OCI-LY1 (cell line): ENCODE measurements around the gene USO1.
"Not testable (repeated sequence)": the region's sequence is repeated elsewhere in the genome, so short reads cannot be mapped to it uniquely, and the experiment has no call there.

Experiments used
- H2AFZ ChIP-seq: fragments of 200-600 bp; sonication (generic), shearing (Covaris generic); 2 replicates; pipeline ENCODE4 v1.6.0; 2014; ENCODE audit warnings: antibody characterized with exemption, mild to moderate bottlenecking, low read length
- H3F3A ChIP-seq: fragments of 200-600 bp; sonication (generic), shearing (Covaris generic); 2 replicates; pipeline ENCODE4 v1.6.0; 2014; ENCODE audit warnings: mild to moderate bottlenecking, antibody characterized with exemption, low read length, moderate library complexity; ENCODE audit not compliant: insufficient read depth
- H3K27ac ChIP-seq: fragments of 200-600 bp; sonication (generic); 2 replicates; pipeline ENCODE4 v1.5.1; 2014; ENCODE audit warnings: low read length, mixed run types, mild to moderate bottlenecking, low read depth; ENCODE audit not compliant: poor library complexity, severe bottlenecking
- H3K27me3 ChIP-seq: fragments of 200-600 bp; sonication (generic); 2 replicates; pipeline ENCODE4 v1.6.0; 2014; ENCODE audit warnings: antibody characterized with exemption, mild to moderate bottlenecking, low read length, moderate library complexity; ENCODE audit not compliant: insufficient read depth
- H3K36me3 ChIP-seq: fragments of 200-600 bp; sonication (generic); 2 replicates; pipeline ENCODE4 v1.6.1; 2014; ENCODE audit warnings: mild to moderate bottlenecking, antibody characterized with exemption, low read length, moderate library complexity, mixed read lengths; ENCODE audit not compliant: insufficient read depth
- H3K4me1 ChIP-seq: fragments of 200-600 bp; sonication (generic); 2 replicates; pipeline ENCODE4 v1.5.1; 2014; ENCODE audit warnings: mild to moderate bottlenecking, low read length, moderate library complexity; ENCODE audit not compliant: insufficient read depth, severe bottlenecking
- H3K4me2 ChIP-seq: fragments of 200-600 bp; sonication (generic), shearing (Covaris generic); 2 replicates; pipeline ENCODE4 v1.6.1; 2014; ENCODE audit warnings: low read length
- H3K4me3 ChIP-seq: fragments of 200-600 bp; sonication (generic); 2 replicates; pipeline ENCODE4 v1.5.1; 2014; ENCODE audit warnings: low read length, low read depth, mild to moderate bottlenecking, mixed read lengths; ENCODE audit not compliant: poor library complexity, severe bottlenecking
- H3K79me2 ChIP-seq: fragments of 200-600 bp; shearing (Covaris generic); 2 replicates; pipeline ENCODE4 v1.6.1; 2016; ENCODE audit warnings: mixed run types, low read length, mixed read lengths; ENCODE audit not compliant: insufficient read depth
- H3K9ac ChIP-seq: fragments of 200-600 bp; sonication (generic), shearing (Covaris generic); 2 replicates; pipeline ENCODE4 v1.6.1; 2014; ENCODE audit warnings: mild to moderate bottlenecking, low read length, mixed read lengths
- H3K9me2 ChIP-seq: fragments of 200-600 bp; sonication (generic), shearing (Covaris generic); 2 replicates; pipeline ENCODE4 v1.6.1; 2014; ENCODE audit warnings: low read depth, mild to moderate bottlenecking, low read length, mixed read lengths
- H3K9me3 ChIP-seq: fragments of 200-600 bp; shearing (Covaris generic); 2 replicates; pipeline ENCODE4 v1.6.1; 2014; ENCODE audit warnings: low read length, mixed read lengths
- H4K20me1 ChIP-seq: fragments of 200-600 bp; sonication (generic), shearing (Covaris generic); 2 replicates; pipeline ENCODE4 v1.6.0; 2016; ENCODE audit warnings: mild to moderate bottlenecking, low read length; ENCODE audit not compliant: insufficient read depth
- CTCF ChIP-seq: fragments of 200-600 bp; sonication (generic), shearing (Covaris generic); IDR thresholded peaks from 2 replicates; pipeline ENCODE4 v1.5.1; 2017; ENCODE audit warnings: mild to moderate bottlenecking, antibody characterized with exemption, low read length, moderate library complexity, mixed read lengths
- EZH2 ChIP-seq: fragments of 200-600 bp; sonication (generic), shearing (Covaris generic); IDR thresholded peaks from 2 replicates; pipeline ENCODE4 v1.8.0; 2017; ENCODE audit warnings: borderline replicate concordance, mixed run types, mild to moderate bottlenecking, antibody characterized with exemption, low read length, moderate library complexity, mixed read lengths

The USO1 gene

GRCh38 chr4:75844151-75844662, 119.8 kb downstream of the USO1 start:
- Histone ChIP-seq H3F3A (no peaks in the 10 kb centered on the region), H2AFZ (no peak overlapping the region), H3K9me2 (no peaks in the 10 kb centered on the region), H4K20me1 (no peaks in the 10 kb centered on the region), H3K27me3 (no peaks in the 10 kb centered on the region), H3K9me3 (no peaks in the 10 kb centered on the region), H3K9ac (no peak overlapping the region), H3K36me3 (no peaks in the 10 kb centered on the region), H3K79me2 (no peaks in the 10 kb centered on the region), H3K4me1 (peaks cover 23% of the 10 kb centered on the region), H3K4me2 (no peak overlapping the region), H3K4me3 (no peak overlapping the region), H3K27ac (no peak overlapping the region)
- TF ChIP-seq CTCF: no peak
- no peak for TF ChIP-seq EZH2

GRCh38 chr4:75845992-75846391, 121.6 kb downstream of the USO1 start:
- Histone ChIP-seq H4K20me1 (no peaks in the 10 kb centered on the region), H3K9ac (no peak overlapping the region), H3K9me3 (no peaks in the 10 kb centered on the region), H3K9me2 (no peaks in the 10 kb centered on the region), H3K27ac (no peak overlapping the region), H3K4me3 (no peak overlapping the region), H2AFZ (no peak overlapping the region), H3K79me2 (no peaks in the 10 kb centered on the region), H3K4me1 (peaks cover 23% of the 10 kb centered on the region), H3K4me2 (no peak overlapping the region), H3K27me3 (no peaks in the 10 kb centered on the region), H3K36me3 (no peaks in the 10 kb centered on the region), H3F3A (no peaks in the 10 kb centered on the region)
- TF ChIP-seq CTCF: no peak
- no peak for TF ChIP-seq EZH2

- H3K4me2 ChIP-seq, H3F3A ChIP-seq, H3K4me1 ChIP-seq, H3K79me2 ChIP-seq, H4K20me1 ChIP-seq, H3K9me2 ChIP-seq, H3K27me3 ChIP-seq, H3K36me3 ChIP-seq, H3K4me3 ChIP-seq, H3K9ac ChIP-seq, H3K27ac ChIP-seq, H3K9me3 ChIP-seq, H2AFZ ChIP-seq: not testable (repeated sequence)
- TF ChIP-seq CTCF: peak; percentile 59
Observed at GRCh38 chr4:75848171-75848760, 123.9 kb downstream of the USO1 start.
